Measurements from ENCODE around the gene LGALS4.

GRCh38 chr19:38836159-38836982 lies 23.6 kb upstream of the LGALS4 start:
- TF ChIP-seq CTCF (IDR thresholded peaks at IDR 0.05) (no peak), POLR2A (IDR thresholded peaks at IDR 0.05) (no peak), EP300 (IDR thresholded peaks at IDR 0.05) (no peak)

All from ovary (tissue), 3 donors.